PC-3 (cell line): ENCODE measurements around the gene UGT2B28.
"Not testable (repeated sequence)": the region's sequence is repeated elsewhere in the genome, so short reads cannot be mapped to it uniquely, and the experiment has no call there.

Experiments
- CTCF ChIP-seq: fragments of 300-600 bp; sonication (generic); conservative IDR thresholded peaks from 2 replicates; pipeline ENCODE4 v1.5.1; 2017; ENCODE audit warnings: antibody characterized with exemption, low read depth, mild to moderate bottlenecking, low read length
- EZH2 ChIP-seq: fragments of 300-600 bp; sonication (generic); IDR thresholded peaks from one replicate; pipeline ENCODE4 v1.6.1; 2017; ENCODE audit warnings: antibody characterized with exemption, mild to moderate bottlenecking, low read length; ENCODE audit not compliant: unreplicated experiment
- EZH2phosphoT487 ChIP-seq: fragments of 300-600 bp; sonication (generic); IDR thresholded peaks from 2 replicates; pipeline ENCODE4 v1.6.1; 2018; ENCODE audit warnings: mild to moderate bottlenecking, antibody characterized with exemption, low read length, borderline replicate concordance

- not testable (repeated sequence) for TF ChIP-seq CTCF, EZH2, EZH2phosphoT487
Measured at GRCh38 chr4:69296356-69296755, 16.1 kb downstream of the UGT2B28 start.
